Measurements from ENCODE around the gene PSRC1.

DNA sequence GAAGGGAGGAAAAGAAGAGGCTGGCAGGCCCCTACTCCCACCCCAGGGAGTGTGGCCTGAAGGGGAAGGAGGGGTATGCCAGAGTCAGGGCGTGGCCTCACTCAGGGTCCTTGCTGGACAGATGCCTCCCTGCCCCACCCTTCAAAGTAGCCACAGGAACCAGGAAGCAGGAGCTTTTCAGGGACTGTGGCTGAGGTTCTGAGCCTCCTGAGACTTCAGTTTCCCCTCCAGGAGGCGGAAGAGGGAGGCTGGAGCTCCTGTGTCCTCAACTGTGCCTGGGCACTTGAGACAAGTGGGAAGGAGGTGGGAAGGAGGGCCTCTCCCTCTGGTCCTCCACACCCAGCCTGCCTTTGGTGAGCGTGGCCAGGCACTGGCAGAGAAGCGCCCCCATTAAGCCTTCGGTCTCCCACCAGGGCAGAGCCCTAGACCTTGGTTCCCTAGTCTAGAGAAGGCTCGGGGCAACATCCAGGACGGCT lies 28.3 kb downstream of the PSRC1 start:
- TF ChIP-seq, protein P1, sequence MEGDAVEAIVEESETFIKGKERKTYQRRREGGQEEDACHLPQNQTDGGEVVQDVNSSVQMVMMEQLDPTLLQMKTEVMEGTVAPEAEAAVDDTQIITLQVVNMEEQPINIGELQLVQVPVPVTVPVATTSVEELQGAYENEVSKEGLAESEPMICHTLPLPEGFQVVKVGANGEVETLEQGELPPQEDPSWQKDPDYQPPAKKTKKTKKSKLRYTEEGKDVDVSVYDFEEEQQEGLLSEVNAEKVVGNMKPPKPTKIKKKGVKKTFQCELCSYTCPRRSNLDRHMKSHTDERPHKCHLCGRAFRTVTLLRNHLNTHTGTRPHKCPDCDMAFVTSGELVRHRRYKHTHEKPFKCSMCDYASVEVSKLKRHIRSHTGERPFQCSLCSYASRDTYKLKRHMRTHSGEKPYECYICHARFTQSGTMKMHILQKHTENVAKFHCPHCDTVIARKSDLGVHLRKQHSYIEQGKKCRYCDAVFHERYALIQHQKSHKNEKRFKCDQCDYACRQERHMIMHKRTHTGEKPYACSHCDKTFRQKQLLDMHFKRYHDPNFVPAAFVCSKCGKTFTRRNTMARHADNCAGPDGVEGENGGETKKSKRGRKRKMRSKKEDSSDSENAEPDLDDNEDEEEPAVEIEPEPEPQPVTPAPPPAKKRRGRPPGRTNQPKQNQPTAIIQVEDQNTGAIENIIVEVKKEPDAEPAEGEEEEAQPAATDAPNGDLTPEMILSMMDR (conservative IDR thresholded peaks at IDR 0.05; ENCODE audit: low read length) = no peak
- no peak for TF ChIP-seq EZH2phosphoT487 (IDR thresholded peaks at IDR 0.05; ENCODE audit: borderline replicate concordance, low read depth, low read length)

Measured in OCI-LY7 (cell line).